ENCODE results near the gene TUG1.

Gene TUG1

GRCh38 chr22:30948930-30949342 is 20.1 kb upstream of the TUG1 start:
- no peak for DNase-seq

- no peak for DNase-seq
Measured at GRCh38 chr22:30949934-30950660, 19.0 kb upstream of the TUG1 start.

- DNase-seq, result no peak
Measured at GRCh38 chr22:30953206-30953605, 15.9 kb upstream of the TUG1 start.

GRCh38 chr22:30955153-30955552 is 13.9 kb upstream of the TUG1 start:
- no peak for DNase-seq

- no peak for DNase-seq
Measured at GRCh38 chr22:30964858-30965257, 4.2 kb upstream of the TUG1 start.

- no peak for DNase-seq
Measured at GRCh38 chr22:30968015-30968923, 796 bp upstream of the TUG1 start, which contains the start of gene MORC2. Gene MORC2 (minus strand): TSS chr22:30968774. CDS start chr22:30967889, 885 bp downstream.

- no peak for DNase-seq
Measured at GRCh38 chr22:30969532-30970355, 679 bp downstream of the TUG1 start.

GRCh38 chr22:30970356-30970746 is 1.3 kb downstream of the TUG1 start:
- no peak for DNase-seq

GRCh38 chr22:30978304-30978962 is 9.4 kb downstream of the TUG1 start:
- no peak for DNase-seq

GRCh38 chr22:30979932-30980331 is 10.9 kb downstream of the TUG1 start:
- DNase-seq, result no peak

- no peak for DNase-seq
Measured at GRCh38 chr22:30982512-30982911, 13.4 kb downstream of the TUG1 start.

- DNase-seq, result no peak
Measured at GRCh38 chr22:30984317-30984716, 15.3 kb downstream of the TUG1 start.

GRCh38 chr22:30985561-30986208 is 16.6 kb downstream of the TUG1 start:
- DNase-seq, result no peak

- DNase-seq, result no peak
Measured at GRCh38 chr22:30989474-30989873, 20.4 kb downstream of the TUG1 start.

- DNase-seq, result no peak
Measured at GRCh38 chr22:30990690-30991089, 21.6 kb downstream of the TUG1 start.

GRCh38 chr22:30992565-30992964 is 23.5 kb downstream of the TUG1 start:
- DNase-seq, result no peak

GRCh38 chr22:30994960-30995359 is 25.9 kb downstream of the TUG1 start:
- no peak for DNase-seq

- DNase-seq, result no peak
Measured at GRCh38 chr22:30996462-30996861, 27.4 kb downstream of the TUG1 start.

- DNase-seq, result no peak
Measured at GRCh38 chr22:30998329-30998728, 29.3 kb downstream of the TUG1 start.

GRCh38 chr22:31001124-31001770 is 32.2 kb downstream of the TUG1 start:
- no peak for DNase-seq

- DNase-seq, result no peak
Measured at GRCh38 chr22:31005535-31005934, 36.5 kb downstream of the TUG1 start.
